ENCODE results near the gene PYHIN1.
"Not testable (repeated sequence)": the region's sequence is repeated elsewhere in the genome, so short reads cannot be mapped to it uniquely, and the experiment has no call there.

PYHIN1 gene

DNA sequence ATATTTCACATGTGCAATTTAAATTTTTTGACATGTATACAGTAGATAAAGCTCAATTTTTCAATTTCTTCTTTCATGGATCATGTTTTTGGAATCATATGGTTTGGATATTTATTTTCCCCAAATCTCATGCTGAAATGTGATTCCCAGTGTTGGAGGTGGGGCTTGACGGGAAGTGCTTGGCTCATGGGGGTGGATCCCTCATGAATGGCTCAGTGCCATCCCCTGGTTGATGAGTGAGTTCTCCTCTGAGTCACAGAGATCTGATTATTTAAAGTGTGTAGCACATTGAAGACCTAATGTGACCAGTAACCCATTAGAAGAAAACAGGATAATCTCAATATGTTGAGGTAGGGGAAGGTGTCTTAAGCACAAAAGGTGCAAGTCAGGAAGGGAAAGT is 69.3 kb downstream of the PYHIN1 start:
- TF ChIP-seq, protein P1, sequence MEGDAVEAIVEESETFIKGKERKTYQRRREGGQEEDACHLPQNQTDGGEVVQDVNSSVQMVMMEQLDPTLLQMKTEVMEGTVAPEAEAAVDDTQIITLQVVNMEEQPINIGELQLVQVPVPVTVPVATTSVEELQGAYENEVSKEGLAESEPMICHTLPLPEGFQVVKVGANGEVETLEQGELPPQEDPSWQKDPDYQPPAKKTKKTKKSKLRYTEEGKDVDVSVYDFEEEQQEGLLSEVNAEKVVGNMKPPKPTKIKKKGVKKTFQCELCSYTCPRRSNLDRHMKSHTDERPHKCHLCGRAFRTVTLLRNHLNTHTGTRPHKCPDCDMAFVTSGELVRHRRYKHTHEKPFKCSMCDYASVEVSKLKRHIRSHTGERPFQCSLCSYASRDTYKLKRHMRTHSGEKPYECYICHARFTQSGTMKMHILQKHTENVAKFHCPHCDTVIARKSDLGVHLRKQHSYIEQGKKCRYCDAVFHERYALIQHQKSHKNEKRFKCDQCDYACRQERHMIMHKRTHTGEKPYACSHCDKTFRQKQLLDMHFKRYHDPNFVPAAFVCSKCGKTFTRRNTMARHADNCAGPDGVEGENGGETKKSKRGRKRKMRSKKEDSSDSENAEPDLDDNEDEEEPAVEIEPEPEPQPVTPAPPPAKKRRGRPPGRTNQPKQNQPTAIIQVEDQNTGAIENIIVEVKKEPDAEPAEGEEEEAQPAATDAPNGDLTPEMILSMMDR (conservative IDR thresholded peaks at IDR 0.05; ENCODE audit: low read depth, low read length) = no peak
- H3K4me3 ChIP-seq (ENCODE audit: low read depth, low read length) = peak overlapping the region; percentile 54
- peak; percentile 96 for DNase-seq (ENCODE audit: low read depth)

DNA sequence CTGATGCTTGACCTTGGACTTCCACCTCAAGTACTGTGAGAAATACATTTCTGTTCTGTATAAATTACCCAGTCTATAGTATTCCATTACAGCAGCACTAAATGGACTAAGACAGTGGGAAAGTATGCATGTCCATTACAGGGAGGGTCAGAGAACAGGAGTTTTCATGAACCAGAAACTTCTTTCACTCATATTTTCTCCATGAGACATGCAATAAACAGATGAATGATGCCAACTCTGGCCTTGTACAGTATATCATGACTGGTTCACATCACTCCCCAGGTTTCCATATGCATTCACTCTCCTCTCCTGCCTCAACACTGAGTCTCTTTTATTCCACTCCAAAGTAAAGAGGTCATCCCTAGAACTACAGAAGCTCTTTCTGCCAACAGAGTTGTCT is 73.8 kb downstream of the PYHIN1 start:
- no peak for DNase-seq (ENCODE audit: low read depth)
- TF ChIP-seq, protein P1 (conservative IDR thresholded peaks at IDR 0.05; ENCODE audit: low read depth, low read length) = no peak
- H3K4me3 ChIP-seq (ENCODE audit: low read depth, low read length) = no peak overlapping the region

DNA sequence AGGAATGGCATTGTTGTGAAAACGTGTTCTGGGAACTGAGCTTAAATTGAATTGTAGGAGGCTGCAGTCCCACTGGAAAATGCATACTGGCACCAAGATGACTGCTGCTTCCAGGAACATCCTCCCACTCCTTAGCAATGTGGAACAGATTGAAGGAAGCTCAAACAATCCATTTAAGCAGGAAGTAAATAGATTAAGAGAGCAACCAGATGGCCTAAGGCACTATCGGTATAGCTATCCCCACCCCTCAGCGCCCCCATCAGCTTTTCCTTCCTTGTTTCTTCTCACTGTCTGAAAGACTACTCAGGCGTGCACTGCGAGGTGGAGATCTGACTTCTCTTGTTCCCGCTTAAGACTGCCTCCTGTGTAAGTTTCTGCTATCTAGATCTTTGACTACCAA is 74.3 kb downstream of the PYHIN1 start:
- DNase-seq (ENCODE audit: low read depth) = no peak
- no peak overlapping the region for H3K4me3 ChIP-seq (ENCODE audit: low read depth, low read length)
- TF ChIP-seq, protein P1 (conservative IDR thresholded peaks at IDR 0.05; ENCODE audit: low read depth, low read length) = no peak

DNA sequence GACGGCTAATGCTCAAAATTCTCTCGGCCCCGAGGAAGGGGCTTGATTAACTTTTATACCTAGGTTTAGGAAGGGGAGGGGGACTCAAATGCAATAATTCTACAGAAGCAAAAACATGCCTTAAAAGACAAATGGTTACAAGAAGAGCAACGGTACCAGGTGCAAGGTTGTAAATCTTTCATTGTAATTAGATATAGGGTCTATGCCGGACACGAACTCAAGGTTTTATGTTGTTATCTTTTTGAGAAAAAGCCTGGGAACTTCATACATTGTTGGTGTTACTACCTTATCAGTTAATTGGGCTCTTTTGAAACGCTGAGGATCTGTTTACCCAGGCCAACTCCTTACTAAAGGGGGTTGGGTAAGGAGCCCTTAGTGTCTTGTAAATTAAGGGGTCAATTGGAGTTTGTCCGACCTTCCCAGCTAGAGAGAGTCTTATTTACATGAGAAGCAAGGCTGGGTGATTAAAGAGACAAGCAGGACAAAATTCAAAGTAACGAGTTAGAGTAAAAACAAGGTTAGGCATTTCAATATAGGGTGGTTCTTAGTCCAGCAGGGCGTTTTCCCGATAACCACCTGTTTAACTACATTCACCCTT is 75.0 kb downstream of the PYHIN1 start:
- not testable (repeated sequence) for DNase-seq (ENCODE audit: low read depth); H3K4me3 ChIP-seq (ENCODE audit: low read depth, low read length)

DNA sequence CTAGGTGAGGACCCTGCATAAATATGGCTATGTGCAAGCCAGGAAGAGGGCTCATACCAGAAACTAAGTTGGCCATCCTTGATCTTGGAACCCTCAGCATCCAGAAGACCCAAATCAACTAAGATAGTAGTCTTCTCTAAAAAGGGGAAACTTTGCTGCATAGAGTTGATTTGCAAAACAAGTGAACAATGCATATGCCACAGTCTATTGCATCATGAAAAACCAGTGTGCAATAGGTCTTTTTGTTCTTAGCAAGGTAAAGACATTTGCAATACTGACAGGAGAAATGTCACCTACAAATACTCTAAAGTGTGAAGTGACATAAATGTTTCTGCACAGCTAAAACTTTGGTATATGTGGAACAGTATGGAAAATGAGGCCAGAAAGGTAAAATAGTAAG is 76.4 kb downstream of the PYHIN1 start:
- TF ChIP-seq, protein P1 (conservative IDR thresholded peaks at IDR 0.05; ENCODE audit: low read depth, low read length) = no peak
- no peak for DNase-seq (ENCODE audit: low read depth)
- no peak overlapping the region for H3K4me3 ChIP-seq (ENCODE audit: low read depth, low read length)

DNA sequence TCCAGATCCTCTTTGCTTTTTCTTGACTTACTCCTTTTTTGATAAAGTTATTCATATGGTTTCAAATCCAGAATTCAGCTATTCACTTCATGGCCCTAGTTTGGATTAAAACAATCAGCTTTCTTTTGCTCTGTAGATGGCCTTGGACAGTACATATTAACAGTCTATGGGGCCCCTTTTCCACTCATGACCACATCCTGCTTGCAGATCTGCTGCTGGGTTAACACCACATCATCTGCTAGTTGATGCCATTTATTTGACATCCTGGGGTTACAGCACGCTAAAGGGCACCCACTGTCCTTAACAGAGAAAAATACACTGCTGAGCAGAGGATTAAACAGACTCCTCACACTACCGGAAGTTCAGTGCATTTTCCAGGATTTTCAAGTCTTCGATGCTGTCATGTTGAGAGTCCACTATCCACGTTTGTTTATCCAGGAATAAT is 77.4 kb downstream of the PYHIN1 start:
- H3K4me3 ChIP-seq (ENCODE audit: low read depth, low read length) = no peak overlapping the region
- TF ChIP-seq, protein P1 (conservative IDR thresholded peaks at IDR 0.05; ENCODE audit: low read depth, low read length) = no peak
- DNase-seq (ENCODE audit: low read depth) = peak; percentile 60

DNA sequence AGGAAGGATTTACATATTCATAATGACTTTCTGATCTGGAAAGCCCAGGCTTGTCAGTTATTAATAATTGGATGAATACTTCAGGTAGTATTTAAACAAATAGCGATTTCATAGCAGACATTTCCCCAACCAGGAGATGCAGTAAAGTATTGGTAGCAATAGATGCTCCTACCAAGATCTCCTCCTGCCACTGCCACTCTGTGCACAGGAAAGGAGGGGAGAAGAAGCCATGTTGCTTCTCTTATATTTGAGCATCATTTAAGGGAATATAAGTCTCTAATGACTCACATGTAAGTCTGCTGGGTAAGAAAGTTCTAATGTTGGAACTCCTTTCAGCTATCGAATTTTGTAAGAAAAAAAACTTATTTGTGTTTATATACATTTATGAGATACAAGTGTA is 77.9 kb downstream of the PYHIN1 start:
- DNase-seq (ENCODE audit: low read depth) = no peak
- TF ChIP-seq, protein P1 (conservative IDR thresholded peaks at IDR 0.05; ENCODE audit: low read depth, low read length) = no peak
- peak overlapping the region; percentile 56 for H3K4me3 ChIP-seq (ENCODE audit: low read depth, low read length)
